K562 (cell line): ENCODE results near the gene CPEB1. TPM values are rescaled to one million over a fixed set of nuclear protein-coding genes. Genes with fewer than 3 reads are reported as not detected.
A peak's percentile ranks its signal among the peaks of the same experiment; 100 is the strongest.

ENCODE experiments used
- ARID1B ChIP-seq: fragments of 450-650 bp; IDR thresholded peaks from 2 replicates; pipeline ENCODE4 v1.6.1; 2016; ENCODE audit warnings: antibody characterized with exemption, mild to moderate bottlenecking, inconsistent platforms
- MXD1 ChIP-seq: fragments of 250-450 bp; sonication (Bioruptor Pico); IDR thresholded peaks from 2 replicates; pipeline ENCODE4 v1.8.0; 2021; ENCODE audit warnings: borderline replicate concordance, mild to moderate bottlenecking, moderate library complexity; ENCODE audit not compliant: poor library complexity, severe bottlenecking
- RCOR1 ChIP-seq, 2 experiments: IDR thresholded peaks; 2 replicates each; pipeline ENCODE4 v1.6.1; 2012; ENCODE audit warnings: low read depth in 2 of 2, low read length in 2 of 2, borderline replicate concordance in 1 of 2, improper control_type of control experiment in 1 of 2
- REST ChIP-seq, 2 experiments: fragments of 450-650 bp; formaldehyde crosslinking in 1 of 2; IDR thresholded peaks; 2 replicates each; pipeline versions ENCODE4 v1.4.0 to v1.6.1; 2014 to 2020; ENCODE audit warnings: mild to moderate bottlenecking in 2 of 2, borderline replicate concordance in 1 of 2, low read depth in 1 of 2
- polyA plus RNA-seq, 8 experiments: library from polyadenylated mRNA; depleted of rRNA in 4 of 8; stranded (reverse) in 5 of 8; unstranded in 3 of 8; fragments of >200 nt; fragmentation: Nextera tagmentation in 2 of 8; fragmentation: Illumina TruSeq in 1 of 8; extraction: Ambion mirVana in 2 of 8; extraction: Trizol in 1 of 8; gene quantifications; 2 replicates each; pipeline versions ENCODE4 v1.2.1 to v1.2.3, GENCODE V29; 2011 to 2014; ENCODE audit warnings: inconsistent platforms in 1 of 8, missing spikeins in 1 of 8
- total RNA-seq, 7 experiments: library from RNA; depleted of rRNA in 6 of 7; stranded (reverse); fragments of >200 nt in 6 of 7; fragmentation: Illumina TruSeq in 2 of 7; extraction: Trizol in 2 of 7; gene quantifications; 2 replicates each; pipeline versions ENCODE4 v1.2.1 to v1.2.3, GENCODE V29; 2011 to 2021; ENCODE audit warnings: low replicate concordance in 1 of 7

Gene CPEB1
- total and polyA plus RNA-seq, 9 of the 15 experiments (the other 6 are each of a cell fraction or from before 2014, with no cell fraction given) = 2.2 to 13.4 (median 9.7) TPM

GRCh38 chr15:82549199-82549665 lies 97.9 kb downstream of the CPEB1 start (continued):
- TF ChIP-seq REST (IDR thresholded peaks at IDR 0.05; ENCODE audit: borderline replicate concordance) (no peak), REST (CRISPR knock-in tag; IDR thresholded peaks at IDR 0.05; ENCODE audit: low read depth) (0 out of 2 replicates have a peak, but pooled peaks have one; percentile 16), MXD1 (CRISPR knock-in tag) (no peak), RCOR1 (IDR thresholded peaks at IDR 0.05; ENCODE audit: borderline replicate concordance in 1 of 2, low read depth in 2 of 2, low read length in 2 of 2) (peak in 1 of 2 experiments; percentile 73; a peak in 1 of 4 replicates), ARID1B (peak; percentile 58)
